Activated T-helper 17 cell treated with anti-CD3 and anti-CD28 coated beads, Interleukin-2, amount 50 U/mL, for 72 hours (primary cell): ENCODE measurements around the gene PGAP6. TPM values are rescaled to one million over a fixed set of nuclear protein-coding genes. Genes with fewer than 3 reads are reported as not detected.
A peak's percentile ranks its signal among the peaks of the same experiment; 100 is the strongest.

Experiments used
- ATAC-seq: fragments of 150-1000 bp; cut with Tn5 transposase; replicated peaks from 2 replicates; pipeline ENCODE4 v1.10.0; 2021; ENCODE audit warnings: mild to moderate bottlenecking, moderate library complexity
- H3K27ac Mint-ChIP-seq: one replicate; pipeline ENCODE4 v1.8.0; 2022; ENCODE audit warnings: mixed read lengths
- H3K27me3 Mint-ChIP-seq: one replicate; pipeline ENCODE4 v1.8.0; 2022; ENCODE audit warnings: mixed read lengths
- H3K36me3 Mint-ChIP-seq: one replicate; pipeline ENCODE4 v1.8.0; 2022; ENCODE audit warnings: low read depth, mild to moderate bottlenecking, mixed read lengths
- H3K4me1 Mint-ChIP-seq: one replicate; pipeline ENCODE4 v1.8.0; 2022; ENCODE audit warnings: mixed read lengths
- H3K4me3 Mint-ChIP-seq: one replicate; pipeline ENCODE4 v1.8.0; 2022; ENCODE audit warnings: mild to moderate bottlenecking, mixed read lengths
- H3K9me3 Mint-ChIP-seq: one replicate; pipeline ENCODE4 v1.8.0; 2022; ENCODE audit warnings: mixed read lengths
- total RNA-seq, 2 donors: library from RNA; stranded (reverse); gene quantifications; one replicate each; pipeline ENCODE4 v1.2.3, GENCODE V29; 2022

Gene PGAP6
- total RNA-seq, 2 donors from 2014 or later = 25.6 to 26.1 TPM

- peaks cover 40% of the 10 kb centered on the region for H3K4me1 Mint-ChIP-seq
- H3K9me3 Mint-ChIP-seq = no peaks in the 10 kb centered on the region
- no peak for ATAC-seq
- H3K4me3 Mint-ChIP-seq = no peak overlapping the region
- no peak overlapping the region for H3K27ac Mint-ChIP-seq
- no peaks in the 10 kb centered on the region for H3K27me3 Mint-ChIP-seq
- H3K36me3 Mint-ChIP-seq = peaks cover 13% of the 10 kb centered on the region
Observed at GRCh38 chr16:330741-331140, 51.0 kb downstream of the PGAP6 start.

GRCh38 chr16:325375-326145, 56.2 kb downstream of the PGAP6 start:
- H3K27me3 Mint-ChIP-seq = no peaks in the 10 kb centered on the region
- ATAC-seq = no peak
- peaks cover 22% of the 10 kb centered on the region for H3K4me1 Mint-ChIP-seq
- peaks cover 6% of the 10 kb centered on the region for H3K36me3 Mint-ChIP-seq
- H3K4me3 Mint-ChIP-seq = peak overlapping the region; percentile 67
- no peaks in the 10 kb centered on the region for H3K9me3 Mint-ChIP-seq
- no peak overlapping the region for H3K27ac Mint-ChIP-seq

- peak; percentile 11 for ATAC-seq
- H3K27ac Mint-ChIP-seq = no peak overlapping the region
- H3K4me3 Mint-ChIP-seq = peak overlapping the region; percentile 67
- H3K27me3 Mint-ChIP-seq = no peaks in the 10 kb centered on the region
- H3K4me1 Mint-ChIP-seq = peaks cover 23% of the 10 kb centered on the region
- peaks cover 6% of the 10 kb centered on the region for H3K36me3 Mint-ChIP-seq
- no peaks in the 10 kb centered on the region for H3K9me3 Mint-ChIP-seq
Observed at GRCh38 chr16:324451-325334, 57.1 kb downstream of the PGAP6 start.

- peak overlapping the region; percentile 67 for H3K4me3 Mint-ChIP-seq
- H3K4me1 Mint-ChIP-seq = peaks cover 25% of the 10 kb centered on the region
- no peak overlapping the region for H3K27ac Mint-ChIP-seq
- no peak for ATAC-seq
- peaks cover 9% of the 10 kb centered on the region for H3K36me3 Mint-ChIP-seq
- no peaks in the 10 kb centered on the region for H3K9me3 Mint-ChIP-seq
- H3K27me3 Mint-ChIP-seq = no peaks in the 10 kb centered on the region
Observed at GRCh38 chr16:324201-324450, 57.7 kb downstream of the PGAP6 start.

GRCh38 chr16:322476-323143, 59.2 kb downstream of the PGAP6 start:
- Mint-ChIP-seq H3K4me3 (no peak overlapping the region), H3K4me1 (peaks cover 28% of the 10 kb centered on the region), H3K9me3 (no peaks in the 10 kb centered on the region), H3K36me3 (peaks cover 19% of the 10 kb centered on the region), H3K27me3 (no peaks in the 10 kb centered on the region), H3K27ac (no peak overlapping the region)
- ATAC-seq = no peak

GRCh38 chr16:321532-321931, 60.2 kb downstream of the PGAP6 start:
- Mint-ChIP-seq H3K36me3 (peaks cover 19% of the 10 kb centered on the region), H3K27ac (no peak overlapping the region), H3K4me1 (peaks cover 23% of the 10 kb centered on the region), H3K9me3 (no peaks in the 10 kb centered on the region), H3K27me3 (no peaks in the 10 kb centered on the region), H3K4me3 (no peak overlapping the region)
- no peak for ATAC-seq

Other genes with a start within 250 kb of the PGAP6 start
- 10 to 100 TPM; 33.7 to 48.3 TPM for gene NPRL3, start 243.3 kb downstream of the PGAP6 start, total RNA-seq
- gene HBZ, start 229.3 kb downstream of the PGAP6 start, total RNA-seq = not detected
- gene HBM, start 216.0 kb downstream of the PGAP6 start, total RNA-seq = not detected
- not detected for gene HBA2, start 209.1 kb downstream of the PGAP6 start, total RNA-seq
- not detected for gene HBA1, start 205.3 kb downstream of the PGAP6 start, total RNA-seq
- gene HBQ1, start 201.5 kb downstream of the PGAP6 start, total RNA-seq = not detected
- 10 to 100 TPM; 54.8 to 65.4 TPM for gene LUC7L, start 152.5 kb downstream of the PGAP6 start, total RNA-seq
- gene FAM234A, start 147.2 kb downstream of the PGAP6 start, total RNA-seq = 1 to 10 TPM; 4.0 to 6.8 TPM
- under 1 TPM in 1 of 2 donors, not detected in 1; 0.11 TPM for gene RGS11, start 106.0 kb downstream of the PGAP6 start, total RNA-seq
- not detected for gene ARHGDIG, start 101.4 kb downstream of the PGAP6 start, total RNA-seq
- gene PDIA2, start 98.8 kb downstream of the PGAP6 start, total RNA-seq = not detected
- gene AXIN1, start 29.3 kb downstream of the PGAP6 start, total RNA-seq = 10 to 100 TPM; 16.2 to 18.4 TPM
- 10 to 100 TPM; 63.4 to 86.2 TPM for gene MRPL28, start 11.4 kb downstream of the PGAP6 start, total RNA-seq
- gene NME4, start 15.2 kb upstream of the PGAP6 start, total RNA-seq = 10 to 100 TPM; 21.8 to 41.9 TPM
- gene DECR2, start 19.9 kb upstream of the PGAP6 start, total RNA-seq = 10 to 100 TPM; 12.0 to 12.7 TPM
- gene RAB11FIP3, start 43.7 kb upstream of the PGAP6 start, total RNA-seq = 10 to 100 TPM; 26.9 to 28.3 TPM
- gene CAPN15, start 145.7 kb upstream of the PGAP6 start, total RNA-seq = 100 to 1,000 TPM in 1 of 2 donors, 10 to 100 TPM in 1; 61.1 to 117 TPM
- gene PRR35, start 178.4 kb upstream of the PGAP6 start, total RNA-seq = not detected
- gene NHLRC4, start 185.0 kb upstream of the PGAP6 start, total RNA-seq = 1 to 10 TPM in 1 of 2 donors, under 1 TPM in 1; 0.80 to 1.1 TPM
- 10 to 100 TPM; 28.0 to 34.2 TPM for gene PIGQ, start 188.0 kb upstream of the PGAP6 start, total RNA-seq
- gene RAB40C, start 208.1 kb upstream of the PGAP6 start, total RNA-seq = 10 to 100 TPM; 12.9 TPM
- under 1 TPM; 0.45 to 0.53 TPM for gene WFIKKN1, start 249.0 kb upstream of the PGAP6 start, total RNA-seq